Kidney epithelial cell (primary cell): ENCODE results near the gene SLC25A20. TPM values are rescaled to one million over a fixed set of nuclear protein-coding genes. Genes with fewer than 3 reads are reported as not detected.
A peak's percentile ranks its signal among the peaks of the same experiment; 100 is the strongest.
"Not testable (repeated sequence)": the region's sequence is repeated elsewhere in the genome, so short reads cannot be mapped to it uniquely, and the experiment has no call there.

Experiments
- DNase-seq: peaks from one replicate; pipeline ENCODE4 v3.0.0-alpha.2; 2010; ENCODE audit warnings: low read depth
- H3K27me3 ChIP-seq: 2 replicates; pipeline ENCODE4 v1.6.0; 2011; ENCODE audit warnings: low read length; ENCODE audit not compliant: control insufficient read depth, insufficient read depth
- H3K36me3 ChIP-seq: 2 replicates; pipeline ENCODE4 v1.5.1; 2011; ENCODE audit warnings: low read length; ENCODE audit not compliant: control insufficient read depth, insufficient read depth
- H3K4me3 ChIP-seq: 2 replicates; pipeline ENCODE4 v1.5.1; 2011; ENCODE audit warnings: low read depth, mild to moderate bottlenecking, control low read depth, low read length
- total RNA-seq: library from RNA; depleted of rRNA; stranded (reverse); fragments of >200 nt; gene quantifications from 2 replicates; pipeline ENCODE4 v1.2.3, GENCODE V29; 2015
- TF ChIP-seq, protein P1 (sequence below): IDR thresholded peaks from 2 replicates; pipeline ENCODE4 v1.5.1; 2011; ENCODE audit warnings: mild to moderate bottlenecking, moderate library complexity, low read length, control low read depth, inconsistent platforms; ENCODE audit not compliant: insufficient read depth, poor library complexity, severe bottlenecking

Gene SLC25A20
- total RNA-seq, 1 donor from 2014 or later: 6.9 TPM

DNA sequence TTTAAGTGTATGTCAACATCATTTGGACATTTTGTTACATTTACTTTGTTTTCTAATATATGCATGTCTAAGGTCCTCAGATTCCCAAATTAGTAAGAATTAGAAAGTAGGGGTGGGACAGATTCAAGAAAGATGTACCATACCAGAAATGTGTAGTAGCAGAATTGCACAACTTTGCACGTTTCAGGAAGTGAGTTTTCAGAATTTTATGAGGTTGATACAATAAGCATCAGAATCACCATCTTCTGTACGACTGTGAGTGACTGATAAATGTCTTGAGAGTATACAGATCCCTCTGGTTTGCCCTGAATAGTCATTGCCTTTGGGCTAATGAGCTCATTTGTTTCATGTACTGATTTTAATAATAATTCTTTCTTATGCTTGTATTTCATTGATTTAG, 29.2 kb upstream of the SLC25A20 start:
- H3K4me3 ChIP-seq: no peak overlapping the region
- no peak for DNase-seq
- peaks cover 2% of the 10 kb centered on the region for H3K36me3 ChIP-seq

DNA sequence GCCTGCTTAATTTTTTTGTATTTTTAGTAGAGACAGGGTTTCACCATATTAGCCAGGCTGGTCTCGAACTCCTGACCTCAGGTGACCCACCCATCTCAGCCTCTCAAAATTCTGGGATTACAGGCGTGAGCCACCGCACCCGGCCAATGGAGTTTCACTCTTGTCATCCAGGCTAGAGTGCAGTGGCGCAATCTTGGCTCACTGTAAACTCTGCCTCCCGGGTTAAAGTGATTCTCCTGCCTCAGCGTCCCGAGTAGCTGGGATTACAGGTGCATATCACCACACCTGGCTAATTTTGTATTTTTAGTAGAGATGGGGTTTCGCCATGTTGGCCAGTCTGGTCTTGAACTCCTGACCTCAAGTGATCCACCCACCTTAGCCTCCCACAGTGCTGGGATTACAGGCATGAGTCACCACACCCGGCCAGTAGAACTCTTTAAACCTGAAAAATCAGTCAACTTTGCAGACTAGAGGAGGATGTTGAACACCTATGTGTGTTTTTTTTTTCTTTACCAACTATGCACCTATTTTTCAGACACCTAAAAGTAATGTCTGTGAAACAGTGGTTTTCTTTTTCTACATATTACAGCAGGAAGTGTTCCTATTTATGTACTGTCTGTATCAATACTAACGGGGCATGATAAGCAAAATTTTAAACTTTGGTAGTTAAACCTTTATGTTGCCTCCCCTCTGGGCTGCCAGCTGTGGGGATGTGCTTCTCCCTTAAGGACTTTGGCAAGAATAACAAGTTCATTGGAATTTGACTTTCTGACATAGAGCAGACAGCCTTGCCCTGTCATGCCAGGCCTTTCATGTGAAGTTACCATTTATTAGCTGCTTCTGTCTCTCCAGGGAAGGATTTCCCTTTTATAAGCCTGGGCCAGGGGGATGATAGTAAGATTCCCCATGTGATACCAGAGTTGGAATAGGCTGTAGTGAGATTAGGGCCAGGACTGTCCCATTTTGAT, 28.0 kb upstream of the SLC25A20 start:
- Histone ChIP-seq H3K4me3 (no peak overlapping the region), H3K27me3 (no peaks in the 10 kb centered on the region), H3K36me3 (peaks cover 2% of the 10 kb centered on the region)
- no peak for DNase-seq
- TF ChIP-seq, protein P1, sequence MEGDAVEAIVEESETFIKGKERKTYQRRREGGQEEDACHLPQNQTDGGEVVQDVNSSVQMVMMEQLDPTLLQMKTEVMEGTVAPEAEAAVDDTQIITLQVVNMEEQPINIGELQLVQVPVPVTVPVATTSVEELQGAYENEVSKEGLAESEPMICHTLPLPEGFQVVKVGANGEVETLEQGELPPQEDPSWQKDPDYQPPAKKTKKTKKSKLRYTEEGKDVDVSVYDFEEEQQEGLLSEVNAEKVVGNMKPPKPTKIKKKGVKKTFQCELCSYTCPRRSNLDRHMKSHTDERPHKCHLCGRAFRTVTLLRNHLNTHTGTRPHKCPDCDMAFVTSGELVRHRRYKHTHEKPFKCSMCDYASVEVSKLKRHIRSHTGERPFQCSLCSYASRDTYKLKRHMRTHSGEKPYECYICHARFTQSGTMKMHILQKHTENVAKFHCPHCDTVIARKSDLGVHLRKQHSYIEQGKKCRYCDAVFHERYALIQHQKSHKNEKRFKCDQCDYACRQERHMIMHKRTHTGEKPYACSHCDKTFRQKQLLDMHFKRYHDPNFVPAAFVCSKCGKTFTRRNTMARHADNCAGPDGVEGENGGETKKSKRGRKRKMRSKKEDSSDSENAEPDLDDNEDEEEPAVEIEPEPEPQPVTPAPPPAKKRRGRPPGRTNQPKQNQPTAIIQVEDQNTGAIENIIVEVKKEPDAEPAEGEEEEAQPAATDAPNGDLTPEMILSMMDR: no peak

More for the DNA sequence above, 29.2 kb upstream of the SLC25A20 start:
- TF ChIP-seq, protein P1: no peak
- no peaks in the 10 kb centered on the region for H3K27me3 ChIP-seq

DNA sequence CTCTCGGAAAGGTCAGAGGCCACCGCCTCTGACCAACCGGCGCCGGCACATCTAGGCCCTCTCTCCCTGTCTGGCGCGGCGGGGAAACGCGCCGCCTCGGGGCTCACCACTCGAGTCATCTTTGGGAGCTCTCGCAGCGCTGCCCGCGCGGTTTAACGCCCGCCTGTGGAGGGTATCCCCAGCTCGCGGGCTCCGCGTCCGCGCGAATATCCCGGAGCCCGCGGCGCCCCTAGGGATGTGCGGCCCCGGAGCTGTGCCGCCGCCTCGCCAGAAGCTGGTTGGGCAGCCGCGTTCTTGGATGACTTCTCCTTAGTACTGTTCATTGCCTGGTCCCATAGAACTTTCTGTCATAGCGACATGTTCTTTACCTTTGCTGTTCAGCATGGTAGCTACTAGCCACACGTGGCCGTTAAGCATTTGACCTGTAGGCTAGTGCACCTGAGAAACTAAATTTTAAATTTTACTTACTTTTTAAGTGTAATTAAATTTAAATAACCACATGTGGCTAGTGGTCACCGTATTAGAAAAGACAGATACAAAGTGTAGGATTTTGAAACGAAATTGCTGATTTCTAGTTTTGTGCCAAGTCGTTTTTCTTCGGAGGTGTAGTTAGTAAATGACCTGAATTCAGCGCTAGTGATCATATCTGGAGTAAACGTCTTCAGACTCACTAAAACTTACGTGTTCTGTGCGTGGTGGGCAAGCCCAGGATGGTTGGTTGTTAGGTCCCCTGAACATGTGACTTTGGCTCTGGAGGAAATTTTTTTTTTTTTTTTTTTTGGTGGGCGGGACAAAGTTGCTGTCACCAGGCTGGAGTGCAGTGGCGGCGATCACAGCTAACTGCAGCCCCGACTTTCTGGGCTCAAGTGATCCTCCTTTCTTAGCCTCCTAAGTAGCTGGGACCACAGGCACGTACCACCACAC, 20.8 kb upstream of the SLC25A20 start:
- DNase-seq: peak; percentile 16
- TF ChIP-seq, protein P1: no peak

DNA sequence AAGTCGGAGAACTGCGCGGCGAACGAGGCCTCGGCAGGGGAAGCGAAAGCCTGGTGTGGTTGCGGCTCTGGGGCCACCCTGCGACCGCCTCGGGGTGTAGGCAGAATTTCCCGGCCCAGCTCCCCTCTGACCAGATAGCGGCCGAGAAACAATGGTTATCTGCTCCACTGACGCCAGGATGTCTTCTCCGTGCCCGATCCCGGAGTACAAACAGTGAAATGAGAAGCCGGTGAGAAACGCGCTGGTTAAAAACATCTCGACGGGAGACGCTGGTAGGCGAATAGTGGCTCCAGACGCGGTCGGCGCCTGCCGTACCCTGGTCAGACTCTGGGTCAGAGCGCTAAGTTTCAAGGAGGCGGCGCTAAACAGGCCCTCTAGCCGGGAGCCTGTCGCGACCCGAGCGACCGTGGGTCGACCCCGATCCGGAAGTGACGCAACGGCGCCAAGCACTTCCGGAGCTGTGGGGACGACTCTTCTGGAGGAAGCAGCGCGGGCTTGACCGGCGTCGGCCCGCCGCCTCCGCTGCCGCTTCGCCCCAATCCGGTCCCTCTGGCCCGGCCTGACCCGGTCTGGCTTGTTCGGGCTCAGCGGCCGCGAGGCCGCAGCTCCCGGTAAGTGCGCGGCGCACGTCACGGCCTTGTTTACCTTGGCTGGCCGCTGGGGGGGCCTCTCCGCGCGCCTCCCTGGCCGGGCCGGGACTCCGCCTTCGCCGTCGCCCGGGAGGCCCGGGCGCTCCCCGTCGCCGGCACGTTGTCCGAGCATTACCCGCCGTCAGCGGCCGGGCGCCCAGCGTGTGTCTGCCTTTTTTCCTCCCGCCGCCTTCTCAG, 19.9 kb upstream of the SLC25A20 start, which contains the start of gene ARIH2:
Gene ARIH2, plus strand, starts transcription at position 455 of the 827 bp plus-strand sequence. CDS start 8,717 bp downstream, outside the sequence.
- TF ChIP-seq, protein P1: peak; percentile 2
- no peaks in the 10 kb centered on the region for H3K36me3 ChIP-seq
- no peaks in the 10 kb centered on the region for H3K27me3 ChIP-seq
- DNase-seq: peak; percentile 73
- H3K4me3 ChIP-seq: peak within 1 kb of the TSS; percentile 92

More for the DNA sequence above, 20.8 kb upstream of the SLC25A20 start:
- peak overlapping the region; percentile 92 for H3K4me3 ChIP-seq
- no peaks in the 10 kb centered on the region for H3K36me3 ChIP-seq
- no peaks in the 10 kb centered on the region for H3K27me3 ChIP-seq

DNA sequence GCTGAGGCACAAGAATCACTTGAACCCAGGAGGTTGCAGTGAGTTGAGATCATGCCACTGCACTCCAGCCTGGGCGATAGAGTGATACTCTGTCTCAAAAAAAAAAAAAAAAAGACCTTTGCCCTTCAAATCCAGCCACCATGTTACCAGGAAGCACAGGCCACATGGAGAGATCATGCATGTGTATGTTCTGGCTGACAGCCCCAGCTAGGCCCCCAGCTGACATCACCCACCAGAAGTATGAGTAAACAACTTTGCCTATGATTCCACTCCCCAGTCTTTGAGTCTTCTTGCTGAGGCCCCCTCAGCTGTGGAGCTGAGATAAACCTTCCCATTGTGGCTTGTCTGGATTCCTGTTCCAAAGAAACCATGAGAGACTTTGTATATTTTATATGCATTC, 16.6 kb upstream of the SLC25A20 start:
- no peaks in the 10 kb centered on the region for H3K36me3 ChIP-seq
- no peaks in the 10 kb centered on the region for H3K27me3 ChIP-seq
- no peak overlapping the region for H3K4me3 ChIP-seq
- TF ChIP-seq, protein P1: no peak
- no peak for DNase-seq

DNA sequence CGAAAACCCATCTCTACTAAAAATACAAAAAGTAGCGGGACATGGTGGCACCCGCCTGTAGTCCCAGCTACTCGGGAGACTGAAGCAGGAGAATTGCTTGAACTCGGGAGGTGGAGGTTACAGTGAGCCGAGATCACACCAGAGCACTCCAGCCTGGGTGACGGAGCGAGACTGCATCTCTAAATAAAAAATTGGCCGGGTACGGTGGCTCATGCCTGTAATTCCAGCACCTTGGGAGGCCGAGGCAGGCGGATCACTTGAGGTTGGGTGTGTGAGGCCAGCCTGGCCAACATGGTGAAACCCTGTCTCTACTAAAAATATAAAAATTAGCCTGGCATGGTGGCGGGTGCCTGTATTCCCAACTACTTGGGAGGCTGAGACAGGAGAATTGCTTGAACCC, 8.3 kb upstream of the SLC25A20 start:
- not testable (repeated sequence) for H3K27me3 ChIP-seq, H3K36me3 ChIP-seq, H3K4me3 ChIP-seq, DNase-seq
